ENCODE measurements around the gene TXNL4A. TPM values are rescaled to one million over a fixed set of nuclear protein-coding genes. Genes with fewer than 3 reads are reported as not detected.
A peak's percentile ranks its signal among the peaks of the same experiment; 100 is the strongest.

TXNL4A gene
- total RNA-seq, 4 donors from 2014 or later = 20.8 to 43.2 (median 32.5) TPM

- Histone ChIP-seq H3K9me3 (no peaks in the 10 kb centered on the region), H3K27me3 (no peaks in the 10 kb centered on the region), H3K36me3 (peaks cover 0 to 13% (median 0%) of the 10 kb centered on the region in 3 donors), H3K27ac (peak overlapping the region in 2 of 4 donors; percentile 9 to 91), H3K4me3 (peak overlapping the region in 2 of 4 donors; percentile 86 to 99), H3K4me1 (peaks cover 23 to 77% (median 28%) of the 10 kb centered on the region in 3 donors)
- no peak for DNase-seq
- intact Hi-C loops (cut with DNase I) = no loop called here
- WGBS, 2 donors = 78 to 100% methylated on average over 3 to 6 of the region's 24 CpGs
- TF ChIP-seq CTCF (IDR thresholded peaks at IDR 0.05) (no peak), POLR2A (IDR thresholded peaks at IDR 0.05) (no peak)
These were observed 35.3 kb downstream of the TXNL4A start for GRCh38 chr18:79952996-79953559.

GRCh38 chr18:79952456-79952995, 35.8 kb downstream of the TXNL4A start:
- Histone ChIP-seq H3K36me3 (peaks cover 0 to 19% (median 0%) of the 10 kb centered on the region in 3 donors), H3K4me3 (peak overlapping the region; percentile 86 to 99 (median 99)), H3K27ac (peak overlapping the region; percentile 91 to 98 (median 96)), H3K9me3 (no peaks in the 10 kb centered on the region), H3K4me1 (peaks cover 27 to 82% (median 28%) of the 10 kb centered on the region in 3 donors), H3K27me3 (no peaks in the 10 kb centered on the region)
- WGBS, 2 donors = 30 to 49% methylated on average over 7 to 21 of the region's 43 CpGs
- intact Hi-C loops (cut with DNase I) = no loop called here
- TF ChIP-seq POLR2A (IDR thresholded peaks at IDR 0.05) = no peak
- TF ChIP-seq CTCF (IDR thresholded peaks at IDR 0.05) = no peak
- no peak for DNase-seq

- Histone ChIP-seq H3K36me3 (peaks cover 0 to 19% (median 0%) of the 10 kb centered on the region in 3 donors), H3K9me3 (no peaks in the 10 kb centered on the region), H3K4me1 (peaks cover 28 to 88% (median 34%) of the 10 kb centered on the region in 3 donors), H3K4me3 (peak within 1 kb of the TSS; percentile 86 to 99 (median 99)), H3K27ac (peak within 1 kb of the TSS; percentile 91 to 98 (median 96)), H3K27me3 (no peaks in the 10 kb centered on the region)
- intact Hi-C loops (cut with DNase I) = no loop called here
- WGBS, 2 donors = no CpG with 5 or more reads among the region's 126 CpGs
- DNase-seq = peak; percentile 31
- TF ChIP-seq POLR2A (IDR thresholded peaks at IDR 0.05) (peak in 3 of 4 donors; percentile 31 to 85 (median 75)), CTCF (IDR thresholded peaks at IDR 0.05) (peak in 1 of 6 experiments; percentile 22)
These were observed 36.6 kb downstream of the TXNL4A start, which contains the start of gene SLC66A2 for GRCh38 chr18:79951545-79952455. TSS of gene SLC66A2 (minus strand) at chr18:79951653. CDS start at chr18:79950926, 727 bp downstream.

- Histone ChIP-seq H3K4me3 (peak overlapping the region; percentile 86 to 99 (median 99)), H3K4me1 (peaks cover 28 to 88% (median 36%) of the 10 kb centered on the region in 3 donors)
- DNase-seq = no peak
These were observed 37.6 kb downstream of the TXNL4A start for GRCh38 chr18:79950515-79951341.

More at GRCh38 chr18:79950515-79951341, 37.6 kb downstream of the TXNL4A start:
- TF ChIP-seq CTCF (IDR thresholded peaks at IDR 0.05) (no peak), POLR2A (IDR thresholded peaks at IDR 0.05) (peak in 1 of 4 donors; percentile 20)
- Histone ChIP-seq H3K9me3 (no peaks in the 10 kb centered on the region), H3K27me3 (no peaks in the 10 kb centered on the region), H3K27ac (peak overlapping the region; percentile 91 to 98 (median 96)), H3K36me3 (peaks cover 0 to 30% (median 0%) of the 10 kb centered on the region in 3 donors)
- intact Hi-C loops (cut with DNase I) = no loop called here
- WGBS, 2 donors = 14% methylated on average over 1 of the region's 81 CpGs; no CpG with 5 or more reads in 1 of the 2 donors

All from esophagus squamous epithelium (tissue), 5 donors.